T-helper 1 cell treated with Interleukin-12 subunit alpha and Interleukin-12 subunit beta and Interleukin-4 antibody, amounts not matched to agents 30 μg/mL and 1 μg/mL, for 36 hours (primary cell): ENCODE measurements around the gene ICE2.

Experiments
- H3K27ac Mint-ChIP-seq: one replicate; pipeline ENCODE4 v1.8.0; 2021; ENCODE audit warnings: mild to moderate bottlenecking, mixed read lengths
- H3K27me3 Mint-ChIP-seq: one replicate; pipeline ENCODE4 v1.8.0; 2021; ENCODE audit warnings: low read depth, mixed read lengths
- H3K36me3 Mint-ChIP-seq: one replicate; pipeline ENCODE4 v1.8.0; 2021; ENCODE audit warnings: low read depth, mixed read lengths
- H3K4me1 Mint-ChIP-seq: one replicate; pipeline ENCODE4 v1.8.0; 2021; ENCODE audit warnings: low read depth, mixed read lengths
- H3K4me3 Mint-ChIP-seq: one replicate; pipeline ENCODE4 v1.8.0; 2021; ENCODE audit warnings: mild to moderate bottlenecking, moderate library complexity, mixed read lengths
- H3K9me3 Mint-ChIP-seq: one replicate; pipeline ENCODE4 v1.8.0; 2021; ENCODE audit warnings: mixed read lengths

Gene ICE2

DNA sequence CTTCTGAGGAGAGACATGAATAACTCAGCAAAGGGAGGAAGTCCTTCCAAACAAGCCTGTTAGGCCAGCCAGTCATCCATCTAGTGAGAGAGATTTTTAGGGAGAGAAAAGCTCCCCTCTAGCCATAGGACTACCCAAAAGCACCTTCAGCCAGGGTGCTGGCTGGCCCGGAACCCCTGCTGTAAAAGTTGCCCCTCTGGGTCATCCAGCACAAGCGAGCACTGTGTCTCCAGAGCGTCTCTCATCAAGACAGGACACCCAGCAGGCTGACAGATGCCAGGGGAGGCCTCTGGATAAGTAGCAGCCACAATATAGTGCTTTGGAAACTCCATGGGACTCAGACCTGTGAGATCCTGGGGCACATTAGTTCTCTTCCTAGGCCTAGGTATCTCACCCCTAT lies 105.6 kb downstream of the ICE2 start:
- Mint-ChIP-seq H3K4me1 (peaks cover 26% of the 10 kb centered on the region), H3K4me3 (no peak overlapping the region), H3K9me3 (no peaks in the 10 kb centered on the region), H3K27ac (no peak overlapping the region), H3K27me3 (no peaks in the 10 kb centered on the region), H3K36me3 (peaks cover 42% of the 10 kb centered on the region)

DNA sequence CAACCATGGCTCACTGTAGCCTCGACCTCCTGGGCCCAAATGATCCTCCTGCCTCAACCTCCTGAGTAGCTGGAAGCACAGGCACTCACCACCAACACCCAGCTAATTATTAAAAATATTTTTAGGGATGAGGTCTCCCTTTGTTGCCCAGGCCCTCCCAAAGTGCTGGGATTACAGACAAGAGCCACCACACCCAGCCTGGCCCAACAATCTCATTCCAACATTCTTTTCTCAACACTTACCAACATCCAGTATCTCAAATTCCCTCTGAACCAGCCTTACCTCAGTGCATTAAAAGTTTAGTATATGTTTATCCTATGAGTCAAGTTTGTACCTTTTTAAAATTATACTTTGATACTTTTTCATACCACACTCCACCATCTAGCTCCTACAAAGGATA lies 106.2 kb downstream of the ICE2 start:
- H3K9me3 Mint-ChIP-seq = no peaks in the 10 kb centered on the region

DNA sequence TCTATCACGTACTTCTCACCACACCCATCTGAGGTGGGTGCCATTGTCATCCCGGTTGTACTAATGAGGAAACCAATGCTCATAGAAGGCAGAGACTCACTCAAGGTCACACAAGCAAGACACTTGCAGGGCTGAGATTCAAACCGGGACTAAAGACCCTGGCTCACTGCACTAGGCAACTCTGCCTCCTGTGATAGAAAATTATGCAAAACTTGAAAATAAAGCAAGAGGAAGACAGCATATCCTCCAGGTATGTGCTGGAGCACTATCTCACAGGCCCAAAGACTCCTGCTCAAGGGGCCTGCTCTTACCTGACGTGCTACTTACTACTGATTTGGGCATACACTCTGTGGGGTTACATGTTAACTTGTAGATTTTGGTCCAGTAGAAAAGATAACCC lies 106.7 kb downstream of the ICE2 start:
- no peaks in the 10 kb centered on the region for H3K9me3 Mint-ChIP-seq
- H3K27ac Mint-ChIP-seq = no peak overlapping the region
- H3K27me3 Mint-ChIP-seq = no peaks in the 10 kb centered on the region
- peaks cover 26% of the 10 kb centered on the region for H3K4me1 Mint-ChIP-seq
- no peak overlapping the region for H3K4me3 Mint-ChIP-seq
- peaks cover 41% of the 10 kb centered on the region for H3K36me3 Mint-ChIP-seq

More for the DNA sequence above, 106.2 kb downstream of the ICE2 start:
- no peak overlapping the region for H3K27ac Mint-ChIP-seq
- peaks cover 26% of the 10 kb centered on the region for H3K4me1 Mint-ChIP-seq
- no peak overlapping the region for H3K4me3 Mint-ChIP-seq
- peaks cover 42% of the 10 kb centered on the region for H3K36me3 Mint-ChIP-seq
- no peaks in the 10 kb centered on the region for H3K27me3 Mint-ChIP-seq

DNA sequence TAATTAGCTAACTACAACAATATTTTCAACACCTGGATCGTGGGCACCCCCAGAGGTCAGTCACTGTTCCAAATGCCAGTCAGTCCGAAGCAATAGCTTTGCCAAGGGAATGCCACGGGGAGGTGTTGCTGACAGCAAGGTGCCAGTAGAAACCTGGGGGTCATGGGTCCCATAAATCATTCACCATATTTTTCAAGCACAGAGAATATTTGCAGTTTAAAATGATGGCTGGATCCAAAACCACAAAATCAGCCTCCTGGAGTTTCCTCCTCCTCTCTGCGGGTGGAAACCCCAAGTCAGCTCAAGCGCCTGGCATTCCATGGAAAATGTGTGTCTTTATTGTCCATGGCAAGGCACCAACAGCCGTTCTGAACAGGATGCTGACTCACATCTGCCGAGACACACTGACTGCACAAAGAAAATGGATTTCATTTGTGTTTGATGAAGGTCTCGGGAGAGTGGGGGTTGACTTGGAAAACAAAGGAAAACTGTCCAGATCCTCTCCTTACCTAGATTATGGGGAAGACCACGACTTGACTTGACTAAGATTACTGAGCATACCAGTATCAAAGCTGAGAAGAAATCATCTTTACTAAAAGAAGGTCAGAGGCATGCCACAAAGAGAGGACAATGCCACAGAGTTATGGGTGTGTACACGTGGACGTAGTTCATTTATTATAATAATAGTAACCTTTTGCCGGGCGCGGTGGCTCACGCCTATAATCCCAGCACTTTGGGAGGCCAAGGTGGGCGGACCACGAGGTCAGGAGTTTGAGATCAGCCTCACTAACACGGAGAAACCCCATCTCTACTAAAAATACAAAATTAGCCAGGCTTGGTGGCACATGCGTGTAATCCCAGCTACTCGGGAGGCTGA lies 107.5 kb downstream of the ICE2 start:
- Mint-ChIP-seq H3K27me3 (no peaks in the 10 kb centered on the region), H3K9me3 (no peaks in the 10 kb centered on the region), H3K4me1 (peaks cover 26% of the 10 kb centered on the region), H3K4me3 (no peak overlapping the region), H3K36me3 (peaks cover 38% of the 10 kb centered on the region), H3K27ac (peak overlapping the region; percentile 65)

DNA sequence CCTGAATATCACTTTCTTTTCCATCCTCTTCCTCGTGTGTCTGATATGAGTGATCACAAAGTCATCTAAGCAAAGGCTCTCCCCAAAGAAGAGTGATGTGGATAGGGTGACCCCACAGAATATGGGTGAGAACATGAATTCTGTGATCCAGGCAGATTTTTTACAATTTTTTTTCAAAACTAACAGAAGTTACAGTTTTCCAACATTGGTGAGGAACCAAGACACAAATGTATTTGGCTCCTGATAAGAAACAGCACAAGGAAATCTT lies 108.1 kb downstream of the ICE2 start:
- Mint-ChIP-seq H3K36me3 (peaks cover 36% of the 10 kb centered on the region), H3K27ac (no peak overlapping the region), H3K27me3 (no peaks in the 10 kb centered on the region), H3K4me3 (no peak overlapping the region), H3K9me3 (no peaks in the 10 kb centered on the region), H3K4me1 (peaks cover 26% of the 10 kb centered on the region)

DNA sequence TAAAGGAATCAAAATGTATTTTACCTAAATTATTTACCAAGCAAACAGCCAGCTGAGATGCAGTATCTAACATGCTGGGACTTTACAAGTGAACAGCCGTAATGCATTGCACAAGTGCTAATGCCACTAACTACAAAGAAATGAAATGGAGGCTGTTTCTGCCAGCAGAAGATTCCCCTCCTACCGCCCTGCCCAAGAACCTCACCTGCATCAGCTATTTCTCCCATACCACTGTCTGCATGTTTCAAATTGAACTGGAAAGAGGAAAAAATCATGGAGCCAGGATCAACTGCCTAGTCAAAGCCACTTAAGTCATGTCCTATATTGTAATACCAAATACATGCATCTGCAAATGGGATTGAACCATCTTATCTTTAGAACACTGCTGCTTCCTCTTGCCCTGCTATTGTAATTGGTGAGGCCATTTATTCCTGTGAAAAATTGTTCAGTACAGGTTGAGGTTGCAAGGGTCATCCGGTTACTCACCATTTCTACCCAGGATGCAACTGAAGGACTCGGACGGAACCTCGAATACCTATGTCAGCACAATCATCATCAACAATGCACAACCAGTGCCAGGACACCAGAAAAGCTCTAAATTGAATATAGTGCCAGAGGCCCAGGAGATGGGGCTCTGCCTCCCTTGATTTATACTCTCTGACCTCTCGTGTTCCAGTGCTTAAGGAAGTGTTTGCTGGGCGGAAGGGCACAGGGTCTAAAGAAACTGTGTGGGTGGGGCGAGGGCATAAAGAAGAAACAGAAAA lies 108.7 kb downstream of the ICE2 start:
- no peaks in the 10 kb centered on the region for H3K9me3 Mint-ChIP-seq
- no peaks in the 10 kb centered on the region for H3K27me3 Mint-ChIP-seq
- peaks cover 27% of the 10 kb centered on the region for H3K4me1 Mint-ChIP-seq
- no peak overlapping the region for H3K4me3 Mint-ChIP-seq
- peaks cover 35% of the 10 kb centered on the region for H3K36me3 Mint-ChIP-seq
- no peak overlapping the region for H3K27ac Mint-ChIP-seq

DNA sequence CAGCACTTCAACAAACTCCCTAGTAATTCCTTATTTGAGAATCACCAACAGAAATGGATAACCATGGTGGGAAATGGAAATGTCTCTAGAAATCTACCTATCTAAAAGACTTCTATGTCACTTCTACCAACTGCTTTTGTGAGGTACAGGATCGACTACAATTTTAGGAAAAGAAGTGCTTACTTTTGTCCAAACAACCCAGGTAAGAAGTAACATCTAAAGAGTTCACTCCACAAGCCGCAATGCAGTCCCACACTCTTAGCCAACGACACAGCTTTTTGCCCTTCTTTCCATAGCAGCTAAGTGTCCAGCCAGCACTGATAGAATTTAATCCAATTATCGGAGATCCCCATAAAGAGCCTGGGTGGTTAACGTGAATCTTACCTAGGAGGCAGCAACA lies 109.2 kb downstream of the ICE2 start:
- Mint-ChIP-seq H3K4me1 (peaks cover 28% of the 10 kb centered on the region), H3K27ac (no peak overlapping the region), H3K9me3 (no peaks in the 10 kb centered on the region), H3K36me3 (peaks cover 36% of the 10 kb centered on the region), H3K27me3 (no peaks in the 10 kb centered on the region), H3K4me3 (no peak overlapping the region)
